Measurements from ENCODE around the gene DEFB131B.
A peak's percentile ranks its signal among the peaks of the same experiment; 100 is the strongest.
"Not testable (repeated sequence)": the region's sequence is repeated elsewhere in the genome, so short reads cannot be mapped to it uniquely, and the experiment has no call there.

The DEFB131B gene, protein sequence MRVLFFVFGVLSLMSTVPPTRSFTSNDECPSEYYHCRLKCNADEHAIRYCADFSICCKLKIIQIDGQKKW

DNA sequence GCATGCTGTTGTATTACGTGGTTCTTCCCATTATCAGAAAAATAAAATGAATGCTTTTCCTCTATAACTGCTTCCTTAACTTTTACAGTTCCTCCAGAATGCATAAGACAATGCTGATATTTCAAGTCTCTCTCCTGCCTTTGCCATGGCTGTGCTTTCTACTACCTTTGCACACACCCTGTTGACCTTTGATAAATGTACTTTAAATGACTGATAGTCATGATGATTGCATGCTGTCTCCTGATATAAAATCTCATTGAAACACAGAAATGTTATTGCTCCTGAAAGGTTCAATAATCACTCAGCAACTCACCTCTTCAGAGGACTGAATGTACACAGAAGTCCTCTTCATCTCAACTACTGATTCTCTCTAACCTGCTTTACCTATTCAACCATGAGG is at the start of gene DEFB131B:
DEFB131B (plus strand) TSS at position 395 of the 400 bp plus-strand sequence; CDS start at position 395, 0 bp downstream.
- not testable (repeated sequence) for DNase-seq

DNA sequence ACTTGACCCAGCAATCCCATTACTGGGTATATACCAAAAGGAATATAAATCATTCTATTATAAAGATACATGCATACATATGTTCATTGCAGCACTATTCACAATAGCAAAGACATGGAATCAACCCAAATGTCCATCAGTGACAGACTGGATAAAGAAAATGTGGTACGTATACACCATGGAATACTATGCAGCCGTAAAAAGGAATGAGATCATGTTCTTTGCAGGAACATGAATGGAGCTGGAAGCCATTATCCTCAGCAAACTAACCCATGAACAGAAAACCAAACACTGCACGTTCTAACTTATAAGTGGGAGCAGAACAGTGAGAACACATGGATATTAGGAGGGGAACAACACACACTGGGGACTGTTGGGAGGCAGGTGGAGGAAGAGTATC is 49.0 kb upstream of the DEFB131B start:
- DNase-seq: not testable (repeated sequence)

GRCh38 chr11:71829686-71830085 is 48.6 kb upstream of the DEFB131B start:
- DNase-seq: not testable (repeated sequence)

GRCh38 chr11:71832811-71833210 is 45.4 kb upstream of the DEFB131B start, which contains the start of gene DEFB108B:
Gene DEFB108B (plus strand): TSS chr11:71833200. CDS start chr11:71833200, 0 bp downstream.
- not testable (repeated sequence) for DNase-seq

DNA sequence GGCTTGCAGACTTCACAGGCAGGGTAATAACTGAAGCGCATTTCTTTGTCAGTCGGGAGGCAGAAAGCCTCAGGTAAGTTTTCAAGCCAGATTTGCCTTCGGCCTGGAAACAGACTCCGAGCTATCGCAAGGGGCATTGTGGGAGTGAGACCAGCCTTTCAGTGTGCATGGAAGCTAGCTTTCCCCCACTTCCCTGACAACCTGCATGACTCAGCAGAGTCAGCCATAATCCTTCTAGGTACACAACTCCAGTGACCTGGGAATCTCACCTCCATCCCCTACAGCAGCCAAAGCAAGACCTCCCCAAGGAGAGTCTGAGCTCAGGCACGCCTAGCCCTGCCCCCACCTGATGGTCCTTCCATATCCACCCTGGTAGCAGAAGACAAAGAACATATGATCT is 35.5 kb upstream of the DEFB131B start:
- not testable (repeated sequence) for DNase-seq

DNA sequence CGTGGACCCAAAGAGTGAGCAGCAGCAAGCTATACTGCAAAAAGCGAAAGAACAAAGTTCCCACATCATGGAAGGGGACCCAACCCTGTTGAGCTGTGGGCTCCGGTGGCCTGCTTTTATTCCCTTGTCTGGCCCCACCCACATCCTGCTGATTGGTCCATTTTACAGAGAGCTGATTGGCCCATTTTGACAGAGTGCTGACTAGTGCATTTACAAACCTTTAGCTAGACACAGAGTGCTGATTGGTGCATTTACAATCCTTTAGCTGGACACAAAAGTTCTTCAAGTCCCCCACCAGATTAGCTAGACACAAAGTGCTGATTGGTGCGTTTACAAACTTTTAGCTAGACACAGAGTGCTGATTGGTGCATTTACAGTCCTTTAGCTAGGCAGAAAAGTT is 34.9 kb upstream of the DEFB131B start:
- not testable (repeated sequence) for DNase-seq

GRCh38 chr11:71843858-71844257 is 34.4 kb upstream of the DEFB131B start:
- DNase-seq: no peak

DNA sequence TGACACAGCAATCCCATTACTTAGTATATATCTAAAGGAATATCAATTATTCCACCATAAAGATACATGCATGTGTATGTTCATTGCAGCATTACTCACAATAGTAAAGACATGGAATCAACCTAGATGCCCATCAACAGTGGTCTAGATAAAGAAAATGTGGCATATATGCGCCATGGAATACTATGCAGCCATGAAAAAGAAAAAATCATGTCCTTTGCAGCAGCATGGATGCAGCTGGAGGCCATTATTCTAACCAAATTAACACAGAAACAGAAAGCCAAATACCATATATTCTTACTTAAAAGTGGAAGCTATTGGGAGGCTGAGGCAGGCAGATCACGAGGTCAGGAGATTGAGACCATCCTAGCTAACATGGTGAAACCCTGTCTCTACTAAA is 24.4 kb upstream of the DEFB131B start:
- not testable (repeated sequence) for DNase-seq

GRCh38 chr11:71855880-71856279 is 22.4 kb upstream of the DEFB131B start:
- peak in 1 of 2 donors; percentile 57 for DNase-seq

- DNase-seq: not testable (repeated sequence)
These were observed 17.4 kb upstream of the DEFB131B start for GRCh38 chr11:71860835-71861234.

- DNase-seq: peak in 1 of 2 donors; percentile 61
These were observed 14.2 kb upstream of the DEFB131B start for GRCh38 chr11:71863978-71864627.

- DNase-seq: not testable (repeated sequence)
These were observed 11.0 kb upstream of the DEFB131B start for GRCh38 chr11:71867209-71867608.

DNA sequence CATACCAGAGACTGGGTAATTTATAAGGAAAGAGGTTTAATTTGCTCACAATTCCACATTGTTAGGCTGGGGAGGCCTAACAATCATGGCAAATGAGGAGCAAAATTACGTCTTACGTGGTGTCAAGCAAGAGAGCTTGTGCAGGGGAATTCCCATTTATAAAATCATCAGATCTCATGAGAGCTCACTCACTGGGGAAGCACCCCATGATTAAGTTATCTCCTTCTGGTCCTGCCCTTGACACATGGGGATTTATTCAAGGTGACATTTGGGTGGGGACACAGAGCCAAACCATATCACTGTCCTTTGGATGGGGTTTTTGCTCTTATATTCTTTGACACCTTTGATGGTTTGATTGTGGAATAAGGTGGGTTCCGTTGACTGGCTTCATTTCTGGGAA is 8.3 kb upstream of the DEFB131B start:
- not testable (repeated sequence) for DNase-seq

- DNase-seq: not testable (repeated sequence)
These were observed 7.6 kb upstream of the DEFB131B start for GRCh38 chr11:71870661-71871060.

GRCh38 chr11:71876262-71876661 is 2.0 kb upstream of the DEFB131B start:
- not testable (repeated sequence) for DNase-seq

GRCh38 chr11:71885806-71886205 is 7.6 kb downstream of the DEFB131B start:
- DNase-seq: not testable (repeated sequence)

GRCh38 chr11:71888335-71889010 is 10.2 kb downstream of the DEFB131B start:
- not testable (repeated sequence) for DNase-seq

DNA sequence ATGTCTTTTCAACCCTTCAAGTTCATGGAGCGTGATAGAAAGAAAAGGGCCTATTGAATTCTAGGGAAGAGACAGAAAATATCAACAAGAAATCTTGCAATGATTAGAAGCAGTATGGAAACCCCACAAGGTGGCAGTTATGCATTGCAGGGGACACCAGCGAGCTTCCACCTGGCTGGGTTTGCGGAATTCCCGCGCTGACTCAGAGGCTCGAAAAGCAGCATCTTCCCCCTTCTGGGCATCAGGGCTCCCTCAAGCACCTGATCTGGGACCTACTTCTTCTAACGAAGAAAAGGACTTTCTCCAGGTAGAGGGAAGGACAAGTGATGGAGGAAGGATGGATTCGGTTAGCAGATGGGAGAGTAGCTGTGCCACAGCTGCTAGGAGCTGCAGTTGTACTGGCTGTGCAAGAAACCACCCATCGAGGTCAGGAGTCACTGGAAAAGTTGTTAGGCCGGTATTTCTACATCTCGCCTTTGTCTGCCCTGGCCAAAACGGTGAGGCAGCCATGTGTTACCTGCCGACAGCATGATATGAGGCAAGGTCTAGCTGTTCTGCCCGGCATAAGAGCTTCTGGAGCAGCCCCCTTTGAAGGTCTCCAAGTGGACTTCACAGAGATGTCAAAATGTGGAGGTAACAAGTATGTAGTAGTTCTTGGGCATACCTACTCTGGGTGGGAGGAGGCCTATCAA is 11.1 kb downstream of the DEFB131B start:
- not testable (repeated sequence) for DNase-seq

DNA sequence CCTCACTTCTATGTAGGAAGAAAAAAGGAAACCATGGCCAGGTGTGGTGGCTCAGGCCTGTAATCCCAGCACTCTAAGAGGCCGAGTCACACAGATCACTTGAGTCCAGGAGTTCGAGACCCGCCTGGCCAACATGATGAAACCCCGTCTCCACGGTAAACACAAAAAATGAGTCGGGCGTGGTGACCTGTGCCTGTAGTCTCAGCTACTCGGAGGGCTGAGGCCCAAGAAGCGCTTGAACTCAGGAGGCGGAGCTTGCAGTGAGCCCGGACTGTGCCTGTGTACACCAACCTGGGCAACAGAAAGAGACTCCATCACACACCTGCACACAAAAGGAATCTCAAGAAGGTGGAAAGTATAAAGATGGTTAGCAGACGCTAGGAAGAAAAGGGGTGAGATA is 17.7 kb downstream of the DEFB131B start:
- DNase-seq: no peak

- not testable (repeated sequence) for DNase-seq
These were observed 22.9 kb downstream of the DEFB131B start for GRCh38 chr11:71901137-71901536.

DNA sequence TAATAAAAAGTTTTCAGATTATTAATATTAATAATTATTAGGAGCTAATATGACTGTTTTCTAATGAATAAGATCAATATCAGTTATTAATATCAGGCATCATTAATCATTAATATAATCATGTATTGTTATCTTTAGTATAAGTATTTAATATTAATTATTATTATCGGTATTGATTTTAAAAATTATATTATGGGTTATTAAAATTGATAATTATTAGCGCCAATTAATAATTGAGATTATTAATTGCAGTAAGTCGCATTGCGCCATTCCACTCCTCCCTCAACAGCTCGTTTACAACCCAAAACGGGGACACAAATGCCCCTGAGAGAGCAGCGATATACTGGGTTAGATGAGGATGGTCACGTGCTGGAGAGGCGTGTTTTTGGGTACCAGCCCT is 30.0 kb downstream of the DEFB131B start:
- DNase-seq: no peak

DNA sequence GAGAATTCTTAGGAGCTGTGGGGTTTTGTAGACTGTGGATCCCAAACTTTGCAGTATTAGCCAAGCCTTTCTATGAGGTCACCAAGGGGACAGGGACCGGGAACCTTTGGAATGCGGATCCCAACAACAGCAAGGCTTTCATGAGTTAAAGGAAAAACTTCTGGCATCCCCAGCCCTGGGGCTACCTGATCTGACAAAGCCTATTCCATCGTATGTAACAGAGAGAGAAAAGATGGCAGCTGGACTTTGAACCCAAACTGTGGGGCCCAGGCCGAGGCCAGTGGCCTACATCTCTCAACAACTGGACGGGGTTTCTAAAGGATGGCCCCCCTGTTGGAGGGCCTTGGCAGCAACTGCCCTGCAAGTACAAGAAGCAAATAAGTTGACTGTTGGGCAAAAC is 32.5 kb downstream of the DEFB131B start:
- DNase-seq: not testable (repeated sequence)

GRCh38 chr11:71911321-71911985 is 33.2 kb downstream of the DEFB131B start:
- DNase-seq: not testable (repeated sequence)
